NCI-H2107 (cell line): Measurements from ENCODE around the gene HOPX.
"Not testable (repeated sequence)": the region's sequence is repeated elsewhere in the genome, so short reads cannot be mapped to it uniquely, and the experiment has no call there.

Source experiments
- DNase-seq: peaks from one replicate; lab custom pipeline; 2025; lab: John Stamatoyannopoulos, UW

HOPX gene

GRCh38 chr4:56626963-56627362 is 54.1 kb downstream of the HOPX start:
- no peak for DNase-seq

- DNase-seq, result no peak
These were observed 54.7 kb downstream of the HOPX start for GRCh38 chr4:56626420-56626819.

GRCh38 chr4:56622176-56622575 is 58.9 kb downstream of the HOPX start:
- no peak for DNase-seq

GRCh38 chr4:56619816-56620215 is 61.3 kb downstream of the HOPX start:
- DNase-seq, result no peak

GRCh38 chr4:56619160-56619559 is 61.9 kb downstream of the HOPX start:
- no peak for DNase-seq

- DNase-seq, result no peak
These were observed 62.4 kb downstream of the HOPX start for GRCh38 chr4:56618734-56619133.

- no peak for DNase-seq
These were observed 67.8 kb downstream of the HOPX start for GRCh38 chr4:56613101-56613862.

- DNase-seq, result no peak
These were observed 68.8 kb downstream of the HOPX start for GRCh38 chr4:56612282-56612681.

- no peak for DNase-seq
These were observed 69.6 kb downstream of the HOPX start for GRCh38 chr4:56611501-56611900.

GRCh38 chr4:56610170-56610569 is 70.9 kb downstream of the HOPX start:
- not testable (repeated sequence) for DNase-seq

- DNase-seq, result no peak
These were observed 73.2 kb downstream of the HOPX start for GRCh38 chr4:56607926-56608325.

- no peak for DNase-seq
These were observed 74.7 kb downstream of the HOPX start for GRCh38 chr4:56606385-56606784.

- not testable (repeated sequence) for DNase-seq
These were observed 75.6 kb downstream of the HOPX start for GRCh38 chr4:56605464-56605863.

GRCh38 chr4:56603297-56603696 is 77.8 kb downstream of the HOPX start:
- DNase-seq, result no peak
